ENCODE measurements around the gene SWT1. TPM values are rescaled to one million over a fixed set of nuclear protein-coding genes. Genes with fewer than 3 reads are reported as not detected.

The SWT1 gene
- total RNA-seq, 1 donor from 2014 or later = 4.0 TPM

Other genes starting within 250 kb of the SWT1 start
- 5.9 and 19.7 TPM in 2 replicates for gene NIBAN1, start 182.7 kb upstream of the SWT1 start, total RNA-seq
- 22.3 and 25.3 TPM in 2 replicates for gene RNF2, start 111.6 kb upstream of the SWT1 start, total RNA-seq
- 18.9 and 26.2 TPM in 2 replicates for gene TRMT1L, start 214 bp upstream of the SWT1 start, total RNA-seq
- gene IVNS1ABP, start 160.1 kb downstream of the SWT1 start, total RNA-seq = 32.5 and 45.9 TPM in 2 replicates